Neuron (in vitro differentiated cells): Measurements from ENCODE around the gene SLC1A7.

Source experiments
- H2AFZ ChIP-seq: one replicate; pipeline ENCODE4 v1.6.1; 2013; ENCODE audit warnings: low read depth, mild to moderate bottlenecking, inconsistent platforms, low read length, moderate library complexity
- H3K27me3 ChIP-seq: one replicate; pipeline ENCODE4 v1.6.1; 2013; ENCODE audit warnings: low read length; ENCODE audit not compliant: insufficient read depth
- H3K36me3 ChIP-seq: one replicate; pipeline ENCODE4 v1.6.1; 2013; ENCODE audit warnings: low read length; ENCODE audit not compliant: insufficient read depth
- H3K4me1 ChIP-seq: one replicate; pipeline ENCODE4 v1.6.1; 2013; ENCODE audit warnings: low read length; ENCODE audit not compliant: insufficient read depth
- H3K4me3 ChIP-seq: 2 replicates; pipeline ENCODE4 v1.5.1; 2013; ENCODE audit warnings: mild to moderate bottlenecking, low read length, moderate library complexity
- H3K9me3 ChIP-seq: one replicate; pipeline ENCODE4 v1.6.1; 2013; ENCODE audit warnings: low read length

The SLC1A7 gene

GRCh38 chr1:53125623-53126360 is 16.6 kb downstream of the SLC1A7 start:
- Histone ChIP-seq H2AFZ (no peak overlapping the region), H3K36me3 (no peaks in the 10 kb centered on the region), H3K4me3 (no peak overlapping the region), H3K4me1 (peaks cover 24% of the 10 kb centered on the region), H3K9me3 (no peaks in the 10 kb centered on the region), H3K27me3 (peaks cover 24% of the 10 kb centered on the region)

- Histone ChIP-seq H2AFZ (no peak overlapping the region), H3K27me3 (peaks cover 29% of the 10 kb centered on the region), H3K9me3 (no peaks in the 10 kb centered on the region), H3K4me1 (peaks cover 18% of the 10 kb centered on the region), H3K4me3 (no peak overlapping the region), H3K36me3 (no peaks in the 10 kb centered on the region)
Observed at GRCh38 chr1:53125122-53125521, 17.3 kb downstream of the SLC1A7 start.

- no peak overlapping the region for H2AFZ ChIP-seq
- no peaks in the 10 kb centered on the region for H3K9me3 ChIP-seq
- peaks cover 11% of the 10 kb centered on the region for H3K4me1 ChIP-seq
- no peak overlapping the region for H3K4me3 ChIP-seq
- H3K36me3 ChIP-seq, result no peaks in the 10 kb centered on the region
- peaks cover 29% of the 10 kb centered on the region for H3K27me3 ChIP-seq
Observed at GRCh38 chr1:53123453-53124140, 18.8 kb downstream of the SLC1A7 start.

GRCh38 chr1:53122961-53123413 is 19.5 kb downstream of the SLC1A7 start:
- H2AFZ ChIP-seq, result no peak overlapping the region
- no peaks in the 10 kb centered on the region for H3K9me3 ChIP-seq
- H3K4me1 ChIP-seq, result peaks cover 11% of the 10 kb centered on the region
- peaks cover 29% of the 10 kb centered on the region for H3K27me3 ChIP-seq
- H3K36me3 ChIP-seq, result no peaks in the 10 kb centered on the region
- H3K4me3 ChIP-seq, result no peak overlapping the region

- no peaks in the 10 kb centered on the region for H3K36me3 ChIP-seq
- no peak overlapping the region for H3K4me3 ChIP-seq
- no peak overlapping the region for H2AFZ ChIP-seq
- H3K27me3 ChIP-seq, result peaks cover 29% of the 10 kb centered on the region
- H3K4me1 ChIP-seq, result peaks cover 11% of the 10 kb centered on the region
- H3K9me3 ChIP-seq, result no peaks in the 10 kb centered on the region
Observed at GRCh38 chr1:53122201-53122885, 20.1 kb downstream of the SLC1A7 start.

- Histone ChIP-seq H3K4me1 (peaks cover 11% of the 10 kb centered on the region), H3K27me3 (peaks cover 33% of the 10 kb centered on the region), H3K9me3 (no peaks in the 10 kb centered on the region)
Observed at GRCh38 chr1:53121319-53122172, 20.9 kb downstream of the SLC1A7 start.

GRCh38 chr1:53120659-53121058 is 21.8 kb downstream of the SLC1A7 start:
- no peak overlapping the region for H3K4me3 ChIP-seq
- H3K27me3 ChIP-seq, result peaks cover 32% of the 10 kb centered on the region
- H3K36me3 ChIP-seq, result no peaks in the 10 kb centered on the region
- H3K9me3 ChIP-seq, result no peaks in the 10 kb centered on the region
- no peak overlapping the region for H2AFZ ChIP-seq
- peaks cover 11% of the 10 kb centered on the region for H3K4me1 ChIP-seq

More at GRCh38 chr1:53121319-53122172, 20.9 kb downstream of the SLC1A7 start:
- Histone ChIP-seq H2AFZ (no peak overlapping the region), H3K4me3 (no peak overlapping the region), H3K36me3 (no peaks in the 10 kb centered on the region)

GRCh38 chr1:53117836-53118235 is 24.6 kb downstream of the SLC1A7 start:
- H3K36me3 ChIP-seq, result no peaks in the 10 kb centered on the region
- no peak overlapping the region for H3K4me3 ChIP-seq
- peaks cover 24% of the 10 kb centered on the region for H3K27me3 ChIP-seq
- H3K4me1 ChIP-seq, result peaks cover 11% of the 10 kb centered on the region
- H2AFZ ChIP-seq, result no peak overlapping the region
- no peaks in the 10 kb centered on the region for H3K9me3 ChIP-seq

- H3K4me1 ChIP-seq, result peaks cover 11% of the 10 kb centered on the region
- no peaks in the 10 kb centered on the region for H3K9me3 ChIP-seq
- no peaks in the 10 kb centered on the region for H3K36me3 ChIP-seq
- no peak overlapping the region for H3K4me3 ChIP-seq
- H2AFZ ChIP-seq, result no peak overlapping the region
- H3K27me3 ChIP-seq, result peaks cover 19% of the 10 kb centered on the region
Observed at GRCh38 chr1:53116933-53117600, 25.4 kb downstream of the SLC1A7 start.

- Histone ChIP-seq H3K4me3 (no peak overlapping the region), H3K27me3 (peaks cover 17% of the 10 kb centered on the region), H3K4me1 (peaks cover 6% of the 10 kb centered on the region), H3K36me3 (no peaks in the 10 kb centered on the region), H2AFZ (no peak overlapping the region), H3K9me3 (no peaks in the 10 kb centered on the region)
Observed at GRCh38 chr1:53116307-53116810, 26.1 kb downstream of the SLC1A7 start.

- Histone ChIP-seq H3K27me3 (peaks cover 13% of the 10 kb centered on the region), H3K4me3 (no peak overlapping the region), H3K9me3 (no peaks in the 10 kb centered on the region), H3K4me1 (no peaks in the 10 kb centered on the region), H2AFZ (no peak overlapping the region), H3K36me3 (no peaks in the 10 kb centered on the region)
Observed at GRCh38 chr1:53115403-53116306, 26.8 kb downstream of the SLC1A7 start.
